GM19239 (cell line): ENCODE data around the gene FRS2.
"Not testable (repeated sequence)": the region's sequence is repeated elsewhere in the genome, so short reads cannot be mapped to it uniquely, and the experiment has no call there.

Experiments
- DNase-seq: peaks from one replicate; pipeline ENCODE4 v3.0.0; 2011; ENCODE audit warnings: low spot score; ENCODE audit not compliant: insufficient read length
- FAIRE-seq: peaks from 2 replicates; lab custom pipeline; 2011; peaks lifted over from hg19 to GRCh38; lab: Jason Lieb, UNC

Gene FRS2

DNA sequence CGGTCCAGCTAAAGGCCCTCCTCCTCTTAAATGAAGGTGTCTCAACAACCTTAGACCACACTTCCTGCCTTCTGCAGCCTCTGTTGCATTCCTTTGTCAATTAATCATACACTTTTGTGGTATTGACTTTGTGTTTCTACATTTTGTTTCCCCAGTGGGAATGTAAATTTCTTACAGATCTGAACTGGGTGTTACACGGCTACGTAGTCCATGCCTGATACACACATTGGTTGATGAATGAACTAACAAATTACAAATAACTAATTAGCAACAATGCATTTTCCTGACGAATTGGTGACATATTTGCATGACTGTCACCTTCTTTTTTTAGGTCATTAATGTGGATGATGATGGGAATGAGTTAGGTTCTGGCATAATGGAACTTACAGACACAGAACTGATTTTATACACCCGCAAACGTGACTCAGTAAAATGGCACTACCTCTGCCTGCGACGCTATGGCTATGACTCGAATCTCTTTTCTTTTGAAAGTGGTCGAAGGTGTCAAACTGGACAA, 99.9 kb downstream of the FRS2 start:
- DNase-seq (no peak), FAIRE-seq (no peak)

GRCh38 chr12:69570545-69571399, 100.6 kb downstream of the FRS2 start:
- peak; percentile 76 for FAIRE-seq

DNA sequence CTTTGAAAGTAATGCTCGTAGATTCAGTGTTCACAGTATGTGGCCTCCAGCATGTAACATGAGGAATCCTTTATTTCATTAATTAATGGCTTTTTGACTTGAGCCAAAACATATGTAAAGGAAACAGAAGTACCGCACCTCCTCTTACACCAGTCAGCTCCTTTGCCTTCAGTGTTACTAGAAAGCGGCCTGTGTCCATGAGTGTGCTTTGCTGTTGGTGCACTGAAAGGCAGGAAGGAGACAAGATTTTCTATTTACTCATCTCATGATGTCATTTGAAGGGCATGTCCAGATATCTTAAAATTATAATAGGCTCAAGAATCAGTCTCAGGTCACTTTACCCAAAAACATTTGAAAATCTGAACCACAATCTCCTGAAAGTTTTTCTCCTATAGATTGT, 105.2 kb downstream of the FRS2 start:
- DNase-seq (no peak), FAIRE-seq (no peak)

More at GRCh38 chr12:69570545-69571399, 100.6 kb downstream of the FRS2 start:
- DNase-seq = peak; percentile 10

DNA sequence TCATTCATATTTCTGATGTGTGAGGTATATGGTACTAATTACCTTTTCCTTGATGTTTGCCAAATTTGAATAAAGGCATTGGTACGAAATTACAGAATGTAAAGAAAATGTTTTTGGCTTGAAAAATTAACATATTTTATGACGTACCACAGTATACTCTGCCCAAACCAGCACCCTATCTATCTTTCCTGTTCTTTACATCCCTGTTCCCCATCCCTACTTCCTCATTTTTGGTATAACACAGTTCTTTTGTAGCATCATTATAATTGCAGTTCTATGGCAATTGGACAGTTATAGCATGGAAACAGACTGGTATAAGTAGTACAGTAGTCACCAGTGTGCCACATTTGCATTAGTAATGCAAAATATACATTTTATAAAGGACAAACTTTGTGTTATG, 108.1 kb downstream of the FRS2 start:
- DNase-seq (no peak), FAIRE-seq (no peak)

DNA sequence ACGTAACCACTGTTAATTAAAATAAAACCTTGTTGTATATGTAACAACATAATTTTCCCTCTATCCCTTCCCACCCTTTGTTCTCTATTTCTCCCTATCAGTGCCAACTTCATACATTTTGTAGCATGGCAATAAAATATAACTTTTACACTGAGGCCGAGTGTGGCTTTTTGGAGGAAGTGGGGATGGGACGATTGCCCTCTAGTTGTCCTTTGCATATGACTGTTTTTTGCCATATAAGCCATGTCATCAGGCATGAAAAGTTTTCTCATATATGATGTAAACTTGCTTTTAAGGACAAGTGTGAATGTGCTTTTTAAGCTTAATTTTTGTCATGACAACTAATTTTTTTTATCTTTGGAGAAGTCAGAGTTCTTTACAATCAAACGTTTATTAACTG, 108.8 kb downstream of the FRS2 start:
- no peak for FAIRE-seq
- no peak for DNase-seq

DNA sequence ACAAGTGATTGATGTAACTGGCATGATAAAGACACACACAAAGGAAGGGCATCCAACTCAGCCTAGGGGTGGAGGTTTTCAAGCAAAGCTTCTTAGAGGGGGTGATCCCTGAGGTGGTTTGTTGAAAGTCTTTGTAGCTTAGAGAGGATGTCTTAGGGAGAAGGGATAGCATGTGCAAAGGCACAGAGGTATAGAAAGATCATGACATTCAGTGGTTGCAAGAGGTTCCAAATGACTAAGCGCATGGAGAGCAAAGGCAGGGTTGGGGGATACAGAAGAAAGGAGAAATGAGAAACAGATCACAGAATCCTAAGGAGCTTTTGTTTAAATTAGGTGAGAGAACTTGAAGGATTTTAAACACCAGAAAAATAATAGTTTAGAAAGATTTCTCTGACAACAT, 109.9 kb downstream of the FRS2 start:
- no peak for FAIRE-seq
- DNase-seq = no peak

GRCh38 chr12:69583203-69583602, 113.0 kb downstream of the FRS2 start:
- FAIRE-seq (no peak), DNase-seq (no peak)

- FAIRE-seq (peak; percentile 90), DNase-seq (peak; percentile 77)
Measured at GRCh38 chr12:69585189-69586062, 115.2 kb downstream of the FRS2 start, which contains the start of gene CCT2. TSS of gene CCT2 (plus strand) at chr12:69585459. CDS start at chr12:69585522, 63 bp downstream.

GRCh38 chr12:69588527-69588926, 118.3 kb downstream of the FRS2 start:
- DNase-seq = no peak
- FAIRE-seq = no peak

GRCh38 chr12:69589082-69589481, 118.9 kb downstream of the FRS2 start:
- no peak for FAIRE-seq

DNA sequence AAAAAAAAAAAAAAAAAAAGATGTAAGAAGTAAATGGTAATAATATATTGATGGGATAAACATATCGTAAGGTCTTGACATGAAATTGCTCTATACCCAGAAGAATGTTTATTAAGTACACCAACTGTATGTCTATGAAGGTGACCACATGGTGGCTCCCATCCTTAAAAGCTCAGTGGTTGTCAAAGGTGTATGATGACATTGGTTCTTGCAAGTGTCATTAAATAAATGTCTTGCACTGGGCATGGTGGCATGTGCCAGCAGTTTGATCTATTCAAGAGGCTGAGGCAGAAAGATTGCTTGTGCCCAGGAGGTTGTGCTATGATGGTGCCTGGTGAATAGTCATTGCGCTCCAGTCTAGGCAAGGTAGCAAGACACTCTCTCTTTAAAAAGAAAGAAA, 125.5 kb downstream of the FRS2 start:
- FAIRE-seq (no peak), DNase-seq (no peak)

More at GRCh38 chr12:69589082-69589481, 118.9 kb downstream of the FRS2 start:
- DNase-seq = no peak

- FAIRE-seq (no peak), DNase-seq (no peak)
Measured at GRCh38 chr12:69598174-69598753, 128.1 kb downstream of the FRS2 start.

- FAIRE-seq = no peak
- DNase-seq = no peak
Measured at GRCh38 chr12:69600804-69601203, 130.6 kb downstream of the FRS2 start.

GRCh38 chr12:69601962-69602685, 131.9 kb downstream of the FRS2 start:
- no peak for DNase-seq
- FAIRE-seq = no peak

GRCh38 chr12:69602954-69603353, 132.8 kb downstream of the FRS2 start:
- DNase-seq (no peak), FAIRE-seq (no peak)

DNA sequence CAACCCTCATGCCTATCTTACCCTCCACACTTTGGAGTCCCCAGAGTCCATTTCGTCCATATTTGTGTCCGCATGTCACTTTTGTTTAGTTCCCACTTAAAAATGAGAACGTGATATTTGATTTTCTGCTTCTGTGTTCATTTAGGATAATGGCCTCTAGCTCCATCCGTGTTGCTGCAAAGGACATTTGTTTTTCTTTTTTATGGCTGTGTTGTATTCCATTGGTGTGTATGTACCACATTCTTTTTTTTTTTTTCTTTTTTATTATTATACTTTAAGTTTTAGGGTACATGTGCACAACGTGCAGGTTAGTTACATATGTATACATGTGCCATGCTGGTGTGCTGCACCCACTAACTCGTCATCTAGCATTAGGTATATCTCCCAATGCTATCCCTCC, 133.4 kb downstream of the FRS2 start:
- DNase-seq, FAIRE-seq: not testable (repeated sequence)

GRCh38 chr12:69604275-69604674, 134.1 kb downstream of the FRS2 start:
- not testable (repeated sequence) for FAIRE-seq, DNase-seq

GRCh38 chr12:69608114-69608513, 137.9 kb downstream of the FRS2 start:
- FAIRE-seq = no peak
- no peak for DNase-seq

GRCh38 chr12:69610126-69610525, 139.9 kb downstream of the FRS2 start:
- DNase-seq (no peak), FAIRE-seq (no peak)

DNA sequence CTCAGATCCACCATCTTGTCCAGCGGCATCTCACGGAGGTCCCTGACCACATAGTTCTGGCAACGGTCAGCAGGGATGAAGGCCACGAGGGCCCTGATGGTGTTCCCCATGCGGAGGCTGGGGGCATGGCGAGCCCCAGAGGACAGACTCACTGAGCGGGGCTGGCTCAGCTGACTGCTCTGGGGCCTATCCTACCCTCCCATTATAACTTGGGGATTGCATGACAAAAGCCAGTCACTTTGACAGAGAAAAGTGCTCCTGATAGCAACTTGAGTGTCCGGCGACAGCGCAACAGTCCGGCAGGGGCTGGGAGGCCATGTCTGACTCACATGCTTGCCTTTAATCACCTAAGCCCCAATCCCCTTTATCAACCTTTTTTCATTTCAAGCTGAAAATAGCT, 140.5 kb downstream of the FRS2 start, which contains the start of gene LRRC10:
Gene LRRC10, minus strand, starts transcription at position 179 of the 400 bp plus-strand sequence. Its CDS starts 69 bp downstream, at position 110.
- FAIRE-seq = no peak
- DNase-seq = no peak
